Fibroblast of villous mesenchyme (primary cell): ENCODE data around the gene RNF212B. TPM values are rescaled to one million over a fixed set of nuclear protein-coding genes. Genes with fewer than 3 reads are reported as not detected.
"Not testable (repeated sequence)": the region's sequence is repeated elsewhere in the genome, so short reads cannot be mapped to it uniquely, and the experiment has no call there.

Experiments
- DNase-seq: peaks from one replicate; pipeline ENCODE4 v3.0.0-alpha.2; 2010; ENCODE audit warnings: low read depth
- H3K4me3 ChIP-seq: 2 replicates; pipeline ENCODE4 v1.5.1; 2011; ENCODE audit warnings: low read depth, mild to moderate bottlenecking, low read length
- total RNA-seq: library from RNA; depleted of rRNA; stranded (reverse); fragments of >200 nt; gene quantifications from 2 replicates; pipeline ENCODE4 v1.2.3, GENCODE V29; 2012
- TF ChIP-seq, protein P1 (sequence below): IDR thresholded peaks from 2 replicates; pipeline ENCODE4 v1.5.1; 2012; ENCODE audit warnings: low read depth, mild to moderate bottlenecking, low read length; ENCODE audit not compliant: insufficient read depth

RNF212B gene
- total RNA-seq, 1 donor: not detected

- DNase-seq: peak; percentile 64
- TF ChIP-seq, protein P1, sequence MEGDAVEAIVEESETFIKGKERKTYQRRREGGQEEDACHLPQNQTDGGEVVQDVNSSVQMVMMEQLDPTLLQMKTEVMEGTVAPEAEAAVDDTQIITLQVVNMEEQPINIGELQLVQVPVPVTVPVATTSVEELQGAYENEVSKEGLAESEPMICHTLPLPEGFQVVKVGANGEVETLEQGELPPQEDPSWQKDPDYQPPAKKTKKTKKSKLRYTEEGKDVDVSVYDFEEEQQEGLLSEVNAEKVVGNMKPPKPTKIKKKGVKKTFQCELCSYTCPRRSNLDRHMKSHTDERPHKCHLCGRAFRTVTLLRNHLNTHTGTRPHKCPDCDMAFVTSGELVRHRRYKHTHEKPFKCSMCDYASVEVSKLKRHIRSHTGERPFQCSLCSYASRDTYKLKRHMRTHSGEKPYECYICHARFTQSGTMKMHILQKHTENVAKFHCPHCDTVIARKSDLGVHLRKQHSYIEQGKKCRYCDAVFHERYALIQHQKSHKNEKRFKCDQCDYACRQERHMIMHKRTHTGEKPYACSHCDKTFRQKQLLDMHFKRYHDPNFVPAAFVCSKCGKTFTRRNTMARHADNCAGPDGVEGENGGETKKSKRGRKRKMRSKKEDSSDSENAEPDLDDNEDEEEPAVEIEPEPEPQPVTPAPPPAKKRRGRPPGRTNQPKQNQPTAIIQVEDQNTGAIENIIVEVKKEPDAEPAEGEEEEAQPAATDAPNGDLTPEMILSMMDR: no peak
- no peak overlapping the region for H3K4me3 ChIP-seq
Observed at GRCh38 chr14:23248601-23249000, 10.9 kb downstream of the RNF212B start.

GRCh38 chr14:23249824-23250223, 12.1 kb downstream of the RNF212B start:
- no peak for DNase-seq
- TF ChIP-seq, protein P1: no peak
- H3K4me3 ChIP-seq: no peak overlapping the region

- TF ChIP-seq, protein P1: no peak
- no peak overlapping the region for H3K4me3 ChIP-seq
- DNase-seq: no peak
Observed at GRCh38 chr14:23252006-23252405, 14.3 kb downstream of the RNF212B start.

DNA sequence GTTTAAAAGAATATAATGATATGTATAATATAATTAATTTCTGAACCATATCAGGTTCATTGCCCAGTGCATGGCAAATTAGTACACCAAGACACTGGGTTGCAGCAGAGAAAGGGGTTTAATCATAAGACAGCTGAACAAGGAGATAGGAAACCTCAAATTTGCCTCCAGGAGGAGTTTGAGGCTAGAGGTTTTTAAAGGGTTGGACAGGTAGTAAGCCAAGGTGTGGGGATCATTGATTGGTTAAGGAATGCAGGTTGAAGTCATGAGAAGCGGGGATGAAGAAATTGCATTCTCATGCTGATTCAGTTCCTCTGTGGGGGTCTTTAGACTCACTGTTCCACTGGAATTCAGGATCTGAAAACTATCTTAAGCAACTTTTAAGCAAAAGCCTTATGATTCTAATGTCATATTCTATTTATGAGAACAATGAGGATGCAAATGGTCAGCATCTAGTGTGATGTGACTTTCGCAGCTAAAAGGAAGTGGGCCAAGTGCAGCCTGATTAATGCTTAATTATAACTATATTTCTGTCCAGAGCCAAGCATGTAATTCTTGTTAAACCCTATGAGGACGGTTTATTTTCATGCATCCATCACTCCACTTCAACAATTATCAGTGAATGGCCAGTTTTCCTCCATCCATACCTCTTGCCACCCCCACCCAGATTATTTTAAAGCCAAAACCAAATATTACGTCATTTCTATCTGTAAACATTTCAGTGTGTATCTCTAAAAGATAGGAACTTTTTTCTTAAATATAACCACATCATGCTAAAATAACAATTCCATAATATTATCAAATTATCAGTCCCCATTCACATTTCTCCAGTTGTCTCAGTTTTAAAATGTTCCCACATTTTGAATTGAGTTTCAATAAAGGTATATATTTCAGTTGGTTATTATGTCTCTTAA, 14.9 kb downstream of the RNF212B start:
- DNase-seq: no peak
- TF ChIP-seq, protein P1: no peak
- H3K4me3 ChIP-seq: no peak overlapping the region

DNA sequence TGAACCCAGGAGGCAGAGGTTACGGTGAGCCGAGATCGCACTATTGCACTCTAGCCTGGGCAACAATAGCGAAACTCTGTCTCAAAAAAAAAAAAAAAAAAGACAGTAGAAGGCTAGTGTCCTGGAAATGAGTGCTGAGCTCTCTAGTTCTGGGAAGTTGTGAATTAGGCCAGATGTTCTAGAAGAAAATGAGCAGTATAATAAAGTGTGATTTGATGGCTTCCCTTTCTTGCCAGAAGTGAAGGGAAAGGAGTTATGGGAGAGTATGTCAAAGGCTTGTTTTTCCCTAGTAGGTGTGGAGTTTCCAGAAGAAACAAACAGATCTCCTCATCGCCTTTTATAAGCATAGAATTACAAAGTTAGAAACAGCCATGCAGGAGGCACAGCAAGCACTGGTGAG, 20.5 kb downstream of the RNF212B start:
- H3K4me3 ChIP-seq: no peak overlapping the region
- TF ChIP-seq, protein P1: no peak

DNA sequence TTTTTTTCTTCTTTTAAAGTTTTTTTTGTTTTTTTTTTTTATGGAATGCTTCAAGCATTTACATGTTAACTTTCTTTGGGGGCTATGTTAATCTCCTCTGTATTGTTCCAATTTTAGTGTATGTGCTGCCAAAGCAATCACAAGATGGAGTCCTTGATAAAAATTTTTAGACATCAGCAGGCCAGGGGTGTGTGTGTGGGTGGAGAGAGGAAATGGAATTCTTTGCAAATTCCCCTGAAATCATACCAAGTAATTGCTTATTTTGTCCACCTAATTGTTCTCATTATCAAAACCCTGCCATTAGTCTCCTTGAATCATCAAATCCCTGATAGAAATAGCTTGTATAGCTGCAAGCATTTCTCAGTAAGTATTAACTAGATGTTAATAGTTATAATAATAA, 21.7 kb downstream of the RNF212B start:
- no peak for DNase-seq
- H3K4me3 ChIP-seq: no peak overlapping the region
- TF ChIP-seq, protein P1: no peak

More for the DNA sequence above, 20.5 kb downstream of the RNF212B start:
- DNase-seq: no peak

GRCh38 chr14:23260849-23261248, 23.1 kb downstream of the RNF212B start:
- not testable (repeated sequence) for DNase-seq, H3K4me3 ChIP-seq
